Measurements from ENCODE around the gene UCHL3. TPM values are rescaled to one million over a fixed set of nuclear protein-coding genes. Genes with fewer than 3 reads are reported as not detected.

Gene UCHL3
- 78.0 and 102 TPM in 2 replicates for total RNA-seq

GRCh38 chr13:75549262-75550158, at the start of gene UCHL3:
TSS of gene UCHL3 (plus strand) at chr13:75549791. CDS start at chr13:75549821, 30 bp downstream.

GRCh38 chr13:75537401-75538365, 11.9 kb upstream of the UCHL3 start, which contains the start of gene COMMD6:
TSS of gene COMMD6 (minus strand) at chr13:75537841. CDS start at chr13:75537805, 36 bp downstream.

GRCh38 chr13:75635828-75636435, 86.3 kb downstream of the UCHL3 start, which contains the start of gene LMO7:
TSS of gene LMO7 (plus strand) at chr13:75636330. CDS start at chr13:75636658, 328 bp downstream.

Other genes starting within 250 kb of the UCHL3 start
- 15.0 and 24.8 TPM in 2 replicates for gene TBC1D4, start 67.6 kb upstream of the UCHL3 start, total RNA-seq
- 43.2 and 78.9 TPM in 2 replicates for gene COMMD6, start 11.9 kb upstream of the UCHL3 start, total RNA-seq
- gene LMO7, start 86.5 kb downstream of the UCHL3 start, total RNA-seq, result 51.0 and 54.9 TPM in 2 replicates